GM10248 (cell line): ENCODE measurements around the gene HSFX4.

Experiments
- CTCF ChIA-PET: fragments of 300-600 bp; sonication (Branson Sonifier 250); formaldehyde crosslinking; extraction: SDS; loops from one replicate; lab custom pipeline; 2021; ENCODE audit warnings: antibody characterized with exemption; lab: Yijun Ruan, JAX
- POLR2A ChIA-PET: fragments of 350-650 bp; sonication (Branson Sonifier 250); formaldehyde crosslinking; extraction: SDS; loops from one replicate; lab custom pipeline; 2020; ENCODE audit warnings: antibody characterized with exemption; lab: Yijun Ruan, JAX
- DNase-seq: peaks from one replicate; pipeline ENCODE4 v3.0.0; 2012; ENCODE audit errors: extremely low spot score
- CTCF ChIP-seq: IDR thresholded peaks from 2 replicates; pipeline ENCODE4 v1.5.1; 2012; ENCODE audit warnings: mild to moderate bottlenecking, low read depth; ENCODE audit errors: extremely low read depth, missing control alignments, control extremely low read depth

HSFX4 gene

DNA sequence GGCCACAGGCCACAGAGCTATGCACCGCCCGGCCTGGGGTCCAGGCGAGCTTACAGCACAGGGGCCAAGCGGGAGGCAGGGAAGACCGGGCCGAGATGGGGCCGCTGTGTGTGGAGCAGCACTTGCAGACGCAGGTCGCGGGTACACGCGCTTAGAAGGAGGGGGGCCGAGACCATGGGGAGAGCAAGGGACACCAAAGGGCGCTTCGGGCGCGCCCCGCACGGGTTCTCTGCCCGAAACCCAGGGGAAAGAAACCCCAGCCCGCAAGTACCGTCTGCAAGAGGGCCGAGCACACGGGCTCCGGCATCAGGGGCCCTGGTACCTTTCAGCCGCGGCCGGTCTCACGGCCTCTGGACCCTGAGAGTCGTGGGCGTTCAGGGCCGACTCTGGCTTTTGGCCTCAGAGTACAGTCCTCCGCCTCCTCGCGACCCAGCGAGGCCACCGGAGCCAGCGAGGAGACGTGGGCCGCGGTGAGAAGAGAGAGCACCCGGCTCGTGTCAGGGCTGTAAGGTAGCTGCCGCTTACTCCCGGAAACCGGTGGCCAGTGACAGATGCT lies 8.6 kb downstream of the HSFX4 start:
- no peak for DNase-seq
- ChIA-PET POLR2A (interaction anchor here (3.2 kb wide), 1 partner anchor 398 kb away, joined by 30 read pairs; the partner anchor contains the start of gene EOLA1), CTCF (interaction anchor here (0.6 to 1.8 kb wide), 8 partner anchors 14 to 398 kb away, joined by 3 to 6 read pairs (median 4); partner anchors contain the start of gene EOLA1)
- TF ChIP-seq CTCF: no peak

GRCh38 chrX:149938427-149938880 lies 9.1 kb downstream of the HSFX4 start, which contains the start of gene EOLA2:
Gene EOLA2 (minus strand): TSS chrX:149938491. CDS start chrX:149933874, 4,617 bp downstream.
- CTCF ChIA-PET: interaction anchor here (0.6 to 1.8 kb wide), 9 partner anchors 13 to 399 kb away, joined by 3 to 6 read pairs (median 4); partner anchors contain the start of gene EOLA1
- peak; percentile 48 for TF ChIP-seq CTCF
- DNase-seq: peak; percentile 64
- POLR2A ChIA-PET: interaction anchor here (0.7 to 3.2 kb wide), 2 partner anchors 109 to 398 kb away, joined by 5 to 30 read pairs; partner anchors contain the start of gene EOLA1

DNA sequence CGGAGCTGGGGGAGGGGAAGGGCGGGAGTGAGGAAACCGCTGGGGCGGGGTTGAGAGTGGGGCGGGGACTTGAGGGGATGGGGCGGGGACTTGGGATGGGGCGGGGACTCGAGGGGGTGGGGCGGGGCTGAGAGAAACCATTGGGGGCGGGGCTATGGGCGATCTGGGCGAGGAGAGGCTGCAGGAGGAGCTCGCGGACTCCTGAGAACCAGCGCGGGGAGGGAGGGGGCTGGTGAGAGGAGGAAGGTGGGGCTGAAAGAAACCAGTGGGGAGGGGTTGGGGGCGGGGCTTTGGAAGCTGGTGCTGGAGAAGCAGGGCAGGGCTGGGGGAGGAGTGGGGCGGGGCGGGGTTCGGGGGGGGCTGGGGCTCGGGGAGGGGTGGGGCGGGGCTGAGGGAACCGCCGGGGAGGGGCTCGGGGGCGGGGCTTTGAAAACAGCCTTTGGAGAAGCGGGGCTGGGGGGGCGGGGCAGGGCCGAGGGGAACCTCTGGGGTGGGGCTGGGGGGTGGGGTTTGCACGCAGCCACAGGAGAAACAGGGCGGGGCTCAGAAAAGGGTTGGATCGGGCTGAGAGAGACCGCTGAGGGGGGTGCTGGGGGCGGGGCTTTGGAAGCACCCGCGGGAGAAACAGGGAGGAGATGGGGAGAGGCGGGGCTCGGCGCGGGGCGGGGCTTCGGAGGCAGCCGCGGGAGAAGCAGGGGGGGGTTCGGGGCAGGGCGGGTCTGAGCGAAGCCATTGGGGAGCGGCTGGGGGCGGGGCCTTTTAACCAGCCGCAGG lies 9.7 kb downstream of the HSFX4 start:
- TF ChIP-seq CTCF: no peak
- peak; percentile 80 for DNase-seq
- CTCF ChIA-PET: interaction anchor here (1.0 to 1.8 kb wide), 7 partner anchors 18 to 400 kb away, joined by 3 to 6 read pairs (median 4); partner anchors contain the start of gene EOLA1
- POLR2A ChIA-PET: interaction anchor here (0.7 to 3.2 kb wide), 2 partner anchors 109 to 399 kb away, joined by 5 to 30 read pairs; partner anchors contain the start of gene EOLA1

- ChIA-PET POLR2A (interaction anchor here (1.2 to 3.2 kb wide), 3 partner anchors 399 to 629 kb away, joined by 3 to 30 read pairs (median 5); partner anchors contain the start of genes EOLA1 and MTM1), CTCF (interaction anchor here (1.2 to 1.8 kb wide), 3 partner anchors 18 to 145 kb away, joined by 3 to 4 read pairs (median 4); no protein-coding TSS in a partner anchor)
- no peak for DNase-seq
- no peak for TF ChIP-seq CTCF
These were observed 10.2 kb downstream of the HSFX4 start for GRCh38 chrX:149939655-149939904.

DNA sequence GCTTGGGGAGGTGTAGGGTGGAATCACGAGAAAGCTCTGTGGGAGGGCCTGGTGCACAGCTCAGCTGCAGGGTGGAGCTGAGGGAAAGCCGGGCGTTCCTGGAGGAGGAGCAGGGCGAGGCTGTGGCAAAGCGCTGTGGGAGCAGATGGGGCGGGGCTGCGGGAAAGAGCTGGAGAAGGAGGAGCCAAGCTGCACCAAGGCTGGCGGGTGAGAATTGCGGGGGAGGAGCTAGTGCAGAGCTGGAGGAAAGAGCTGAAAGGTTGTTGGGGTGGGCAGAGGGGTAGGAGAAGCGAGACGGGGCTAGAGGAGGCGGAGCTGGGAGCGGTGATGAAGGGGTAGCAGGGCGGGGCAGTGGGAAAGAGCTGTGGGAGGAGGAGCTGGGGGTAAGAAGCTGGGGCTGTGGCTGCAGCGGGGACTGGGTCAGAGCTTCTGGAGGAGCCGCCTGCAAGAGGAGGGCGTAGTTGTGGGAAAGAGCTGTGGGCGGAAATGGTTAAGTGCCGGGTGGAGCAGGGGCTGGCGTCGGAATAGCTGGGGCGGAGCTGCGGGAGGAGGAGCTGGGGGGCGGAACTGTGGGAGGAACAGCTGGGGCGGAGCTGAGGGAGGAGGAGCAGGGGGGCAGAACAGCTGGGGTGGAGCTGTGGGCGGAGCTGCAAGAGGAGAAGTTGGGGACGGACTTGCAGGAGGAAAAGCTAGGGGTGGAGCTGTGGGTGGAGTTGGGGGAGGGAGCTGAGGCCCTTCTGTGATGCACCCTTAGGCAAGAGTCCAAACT lies 10.7 kb downstream of the HSFX4 start:
- ChIA-PET POLR2A (interaction anchor here (0.6 to 3.2 kb wide), 4 partner anchors 43 to 628 kb away, joined by 3 to 30 read pairs (median 4); partner anchors contain the start of genes EOLA1 and MTM1), CTCF (interaction anchor here (1.2 kb wide), 1 partner anchor 144 kb away, joined by 3 read pairs; no protein-coding TSS in a partner anchor)
- TF ChIP-seq CTCF: no peak
- peak; percentile 81 for DNase-seq
